22Rv1 (cell line): ENCODE results near the gene EHMT2.

ENCODE experiments used
- CTCF ChIP-seq: fragments of 450-650 bp; IDR thresholded peaks from 2 replicates; pipeline ENCODE4 v1.5.1; 2017; ENCODE audit warnings: mild to moderate bottlenecking
- ZFX ChIP-seq: fragments of 450-650 bp; IDR thresholded peaks from 2 replicates; pipeline ENCODE4 v1.6.1; 2017; ENCODE audit warnings: antibody characterized with exemption, borderline replicate concordance

- TF ChIP-seq CTCF = no peak
- TF ChIP-seq ZFX = no peak
These were observed 31.1 kb upstream of the EHMT2 start for GRCh38 chr6:31928672-31928939.
